Suprapubic skin (tissue), 4 donors: ENCODE results near the gene KDELR3. TPM values are rescaled to one million over a fixed set of nuclear protein-coding genes. Genes with fewer than 3 reads are reported as not detected.

Source experiments
- DNase-seq, 2 donors: peaks; one replicate each; pipeline ENCODE4 v3.0.0-alpha.2; 2019; ENCODE audit warnings: low spot score in 2 of 2
- H3K27ac ChIP-seq: fragments of 200-600 bp; sonication (generic); one replicate; pipeline ENCODE4 v1.5.1; 2019
- H3K27me3 ChIP-seq: fragments of 200-600 bp; sonication (generic); one replicate; pipeline ENCODE4 v1.5.1; 2019
- H3K36me3 ChIP-seq: fragments of 200-600 bp; sonication (generic); one replicate; pipeline ENCODE4 v1.5.1; 2019
- H3K4me1 ChIP-seq: fragments of 200-600 bp; sonication (generic); one replicate; pipeline ENCODE4 v1.5.1; 2019
- H3K4me3 ChIP-seq: fragments of 200-600 bp; sonication (generic); one replicate; pipeline ENCODE4 v1.5.1; 2019; ENCODE audit warnings: mild to moderate bottlenecking
- H3K9me3 ChIP-seq: fragments of 200-600 bp; sonication (generic); one replicate; pipeline ENCODE4 v1.5.1; 2019
- CTCF ChIP-seq, 2 donors: fragments of 200-600 bp in 1 of 2; fragments of 450-650 bp in 1 of 2; sonication (generic) in 1 of 2; IDR thresholded peaks; one replicate each; pipeline ENCODE4 v1.5.1; 2016 to 2019; ENCODE audit warnings: antibody characterized with exemption in 2 of 2, mild to moderate bottlenecking in 1 of 2, moderate library complexity in 1 of 2
- EP300 ChIP-seq: sonication (generic); formaldehyde crosslinking; IDR thresholded peaks from one replicate; pipeline ENCODE4 v1.6.1; 2017; ENCODE audit warnings: antibody characterized with exemption
- POLR2A ChIP-seq, 2 donors: fragments of 450-650 bp; IDR thresholded peaks; one replicate each; pipeline ENCODE4 v1.6.1; 2017; ENCODE audit warnings: antibody characterized with exemption in 2 of 2, mild to moderate bottlenecking in 2 of 2, moderate library complexity in 2 of 2
- POLR2AphosphoS5 ChIP-seq, 3 donors: sonication (generic); formaldehyde crosslinking; IDR thresholded peaks; one replicate each; pipeline ENCODE4 v1.6.1; 2017; ENCODE audit warnings: antibody characterized with exemption in 3 of 3
- WGBS: methylation state at CpG from one replicate; pipeline ENCODE4 v1.1.5; 2018; 5-methylcytosine and 5-hydroxymethylcytosine counted together
- total RNA-seq, 4 donors: library from RNA; depleted of rRNA; stranded (reverse); fragments of >200 nt; gene quantifications; one replicate each; pipeline ENCODE4 v1.1.0, GENCODE V29; 2016

The KDELR3 gene
- total RNA-seq, 4 donors from 2014 or later = 2.8 to 6.7 (median 3.9) TPM

DNA sequence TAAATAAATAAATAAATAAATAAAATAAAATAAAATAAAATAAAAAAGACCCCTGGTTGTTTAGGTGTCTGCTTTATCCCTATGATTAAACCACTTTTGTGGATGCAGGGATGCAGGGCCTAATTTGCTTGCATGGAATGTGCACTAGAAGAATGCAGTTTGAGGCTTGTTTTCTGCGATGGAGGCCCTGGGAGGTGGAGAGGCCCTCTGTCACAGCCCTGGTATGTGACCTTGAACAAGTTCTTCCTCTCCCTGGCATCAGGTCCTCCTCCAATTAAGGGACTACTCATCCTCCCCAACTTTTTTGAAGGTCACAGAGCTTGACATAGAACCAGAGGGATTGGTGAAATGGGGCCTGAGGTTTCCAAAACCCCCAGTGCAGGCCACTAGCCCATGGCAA is 35.6 kb upstream of the KDELR3 start:
- H3K9me3 ChIP-seq = no peaks in the 10 kb centered on the region
- H3K4me1 ChIP-seq = no peaks in the 10 kb centered on the region
- H3K27ac ChIP-seq = no peak overlapping the region
- 100% methylated on average over 1 of the region's 1 CpG for WGBS
- no peaks in the 10 kb centered on the region for H3K36me3 ChIP-seq
- TF ChIP-seq CTCF (IDR thresholded peaks at IDR 0.05) = no peak
- no peak for TF ChIP-seq EP300
- no peak for TF ChIP-seq POLR2AphosphoS5 (IDR thresholded peaks at IDR 0.05)
- no peak for TF ChIP-seq POLR2A (IDR thresholded peaks at IDR 0.05)
- no peak for DNase-seq
- peaks cover 6% of the 10 kb centered on the region for H3K27me3 ChIP-seq
- H3K4me3 ChIP-seq = no peak overlapping the region

DNA sequence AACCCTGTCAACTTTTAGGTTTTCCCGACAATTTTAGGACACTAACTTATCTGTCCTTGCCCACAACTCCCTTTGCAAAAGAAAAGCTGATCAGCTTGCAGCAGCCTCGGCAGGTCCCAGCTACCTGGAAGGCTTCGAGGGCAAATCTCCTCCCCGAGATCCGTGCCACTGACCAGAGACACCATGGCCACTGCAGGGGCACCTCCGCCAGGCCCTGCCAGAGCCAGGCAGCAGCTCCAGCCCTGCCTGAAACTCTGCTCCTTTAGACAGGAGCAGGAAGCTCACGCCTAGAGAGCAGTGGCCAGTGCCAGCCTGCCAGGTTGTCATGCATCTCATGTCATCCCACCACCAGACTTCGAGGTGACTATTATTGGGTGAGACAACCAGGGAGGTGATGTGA is 34.0 kb upstream of the KDELR3 start:
- H3K27me3 ChIP-seq = peaks cover 6% of the 10 kb centered on the region
- 67% methylated on average over 8 of the region's 8 CpGs for WGBS
- H3K9me3 ChIP-seq = no peaks in the 10 kb centered on the region
- H3K4me3 ChIP-seq = no peak overlapping the region
- H3K4me1 ChIP-seq = no peaks in the 10 kb centered on the region
- H3K36me3 ChIP-seq = no peaks in the 10 kb centered on the region
- DNase-seq = no peak
- H3K27ac ChIP-seq = no peak overlapping the region
- no peak for TF ChIP-seq CTCF (IDR thresholded peaks at IDR 0.05)
- no peak for TF ChIP-seq POLR2A (IDR thresholded peaks at IDR 0.05)
- no peak for TF ChIP-seq POLR2AphosphoS5 (IDR thresholded peaks at IDR 0.05)
- no peak for TF ChIP-seq EP300

DNA sequence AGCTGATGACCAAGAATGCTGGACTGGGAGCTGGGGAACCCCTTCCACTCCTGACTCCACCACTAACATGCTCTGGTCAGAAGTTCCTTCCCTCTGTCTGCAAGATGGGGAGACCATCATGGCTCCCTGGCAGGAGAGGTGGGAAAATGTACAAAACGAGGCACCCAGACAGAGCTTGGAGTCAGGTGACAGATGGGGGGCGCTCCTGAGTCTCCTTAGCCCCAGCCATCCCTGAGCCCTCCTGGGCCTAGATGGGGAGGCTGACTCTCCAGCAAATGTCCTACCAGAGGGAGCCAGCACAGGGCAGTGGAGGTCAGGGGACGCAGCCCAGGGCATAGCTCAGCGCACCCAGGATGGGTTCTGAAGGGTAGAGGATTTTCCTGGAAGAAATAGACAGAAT is 32.9 kb upstream of the KDELR3 start:
- no peaks in the 10 kb centered on the region for H3K36me3 ChIP-seq
- no peak overlapping the region for H3K4me3 ChIP-seq
- no peaks in the 10 kb centered on the region for H3K9me3 ChIP-seq
- no peak for DNase-seq
- TF ChIP-seq CTCF (IDR thresholded peaks at IDR 0.05) (no peak), POLR2AphosphoS5 (IDR thresholded peaks at IDR 0.05) (no peak), POLR2A (IDR thresholded peaks at IDR 0.05) (no peak), EP300 (no peak)
- no peaks in the 10 kb centered on the region for H3K4me1 ChIP-seq
- 83% methylated on average over 2 of the region's 4 CpGs for WGBS
- peaks cover 6% of the 10 kb centered on the region for H3K27me3 ChIP-seq
- H3K27ac ChIP-seq = no peak overlapping the region

GRCh38 chr22:38435965-38436364 is 31.9 kb upstream of the KDELR3 start:
- Histone ChIP-seq H3K4me1 (no peaks in the 10 kb centered on the region), H3K4me3 (no peak overlapping the region), H3K27me3 (peaks cover 6% of the 10 kb centered on the region), H3K9me3 (no peaks in the 10 kb centered on the region), H3K36me3 (no peaks in the 10 kb centered on the region), H3K27ac (no peak overlapping the region)
- DNase-seq = no peak
- WGBS = 60% methylated on average over 2 of the region's 4 CpGs
- TF ChIP-seq POLR2AphosphoS5 (IDR thresholded peaks at IDR 0.05) = no peak
- TF ChIP-seq CTCF (IDR thresholded peaks at IDR 0.05) = no peak
- no peak for TF ChIP-seq POLR2A (IDR thresholded peaks at IDR 0.05)
- TF ChIP-seq EP300 = no peak

GRCh38 chr22:38436629-38437395 is 31.1 kb upstream of the KDELR3 start:
- H3K4me1 ChIP-seq = no peaks in the 10 kb centered on the region
- H3K36me3 ChIP-seq = no peaks in the 10 kb centered on the region
- TF ChIP-seq CTCF (IDR thresholded peaks at IDR 0.05) (no peak), POLR2AphosphoS5 (IDR thresholded peaks at IDR 0.05) (no peak), POLR2A (IDR thresholded peaks at IDR 0.05) (no peak), EP300 (no peak)
- whole genome bisulfite sequencing = 94% methylated on average over 7 of the region's 15 CpGs
- no peak overlapping the region for H3K4me3 ChIP-seq
- H3K27me3 ChIP-seq = peaks cover 10% of the 10 kb centered on the region
- no peaks in the 10 kb centered on the region for H3K9me3 ChIP-seq
- no peak overlapping the region for H3K27ac ChIP-seq
- DNase-seq = no peak
